GM19240 (cell line): ENCODE measurements around the gene KRI1.

Experiments
- DNase-seq: peaks from one replicate; pipeline ENCODE4 v3.0.0; 2011; ENCODE audit warnings: low spot score; ENCODE audit not compliant: insufficient read length

KRI1 gene

GRCh38 chr19:10518444-10519361 is 47.1 kb downstream of the KRI1 start:
- DNase-seq: no peak

GRCh38 chr19:10517760-10518443 is 47.9 kb downstream of the KRI1 start:
- DNase-seq: no peak

GRCh38 chr19:10517361-10517759 is 48.5 kb downstream of the KRI1 start, which contains the start of gene S1PR5:
Gene S1PR5 (minus strand): TSS chr19:10517447. CDS start chr19:10515011, 2,436 bp downstream.
- no peak for DNase-seq

- DNase-seq: no peak
Measured at GRCh38 chr19:10516671-10517286, 49.0 kb downstream of the KRI1 start.

- DNase-seq: no peak
Measured at GRCh38 chr19:10516064-10516385, 49.8 kb downstream of the KRI1 start.

GRCh38 chr19:10514211-10515145 is 51.3 kb downstream of the KRI1 start:
- DNase-seq: no peak

- no peak for DNase-seq
Measured at GRCh38 chr19:10513223-10513622, 52.6 kb downstream of the KRI1 start.

GRCh38 chr19:10510301-10510802 is 55.5 kb downstream of the KRI1 start:
- DNase-seq: no peak

GRCh38 chr19:10508707-10509106 is 57.1 kb downstream of the KRI1 start:
- DNase-seq: no peak

GRCh38 chr19:10508036-10508435 is 57.8 kb downstream of the KRI1 start:
- no peak for DNase-seq

- peak; percentile 43 for DNase-seq
Measured at GRCh38 chr19:10505583-10506229, 60.1 kb downstream of the KRI1 start.
